Mammary epithelial cell (primary cell): ENCODE data around the gene TUBA8.
"Not testable (repeated sequence)": the region's sequence is repeated elsewhere in the genome, so short reads cannot be mapped to it uniquely, and the experiment has no call there.

Source experiments
- CTCF ChIP-seq, 2 donors: IDR thresholded peaks in 1 of 2; conservative IDR thresholded peaks in 1 of 2; 2 replicates each; pipeline ENCODE4 v1.5.1; 2011 to 2012; ENCODE audit warnings: inconsistent platforms in 2 of 2, low read length in 2 of 2, mild to moderate bottlenecking in 2 of 2, control low read depth in 1 of 2, low read depth in 1 of 2; ENCODE audit not compliant: insufficient read depth in 1 of 2; ENCODE audit errors: extremely low read depth in 1 of 2
- EZH2 ChIP-seq: IDR thresholded peaks from 2 replicates; pipeline ENCODE4 v1.6.1; 2012; ENCODE audit warnings: low read length, inconsistent platforms, borderline replicate concordance

GRCh38 chr22:18063715-18064114, 46.9 kb upstream of the TUBA8 start:
- TF ChIP-seq CTCF (conservative IDR thresholded peaks at IDR 0.05 in 1 of 2, IDR thresholded peaks at IDR 0.05 in 1 of 2; ENCODE audit: extremely low read depth in 1 of 2, insufficient read depth in 1 of 2, low read depth in 1 of 2, low read length in 2 of 2); EZH2: not testable (repeated sequence)
